Endodermal cell (in vitro differentiated cells): ENCODE measurements around the gene TMX2. TPM values are rescaled to one million over a fixed set of nuclear protein-coding genes. Genes with fewer than 3 reads are reported as not detected.
A peak's percentile ranks its signal among the peaks of the same experiment; 100 is the strongest.

Experiments
- DNase-seq: peaks from one replicate; pipeline ENCODE4 v3.0.0-alpha.2; 2017
- H3K27ac ChIP-seq: 2 replicates; pipeline ENCODE4 v1.5.1; 2013; ENCODE audit warnings: mild to moderate bottlenecking, low read depth, low read length, moderate library complexity
- H3K27me3 ChIP-seq: 2 replicates; pipeline ENCODE4 v1.6.1; 2013; ENCODE audit warnings: mild to moderate bottlenecking, low read length, moderate library complexity; ENCODE audit not compliant: insufficient read depth, control insufficient read depth, poor library complexity, severe bottlenecking
- H3K36me3 ChIP-seq: 2 replicates; pipeline ENCODE4 v1.7.0; 2013; ENCODE audit warnings: mild to moderate bottlenecking, low read length, moderate library complexity; ENCODE audit not compliant: control insufficient read depth, insufficient read depth
- H3K4me1 ChIP-seq: one replicate; pipeline ENCODE4 v1.7.0; 2013; ENCODE audit warnings: low read length; ENCODE audit not compliant: control insufficient read depth, insufficient read depth
- H3K4me3 ChIP-seq: 2 replicates; pipeline ENCODE4 v1.5.1; 2013; ENCODE audit warnings: mild to moderate bottlenecking, low read length, moderate library complexity
- H3K9ac ChIP-seq: 2 replicates; pipeline ENCODE4 v1.6.1; 2013; ENCODE audit warnings: mild to moderate bottlenecking, low read length, moderate library complexity; ENCODE audit not compliant: poor library complexity, severe bottlenecking; ENCODE audit errors: extremely low read depth
- H3K9me3 ChIP-seq: 2 replicates; pipeline ENCODE4 v1.6.1; 2013; ENCODE audit warnings: mild to moderate bottlenecking, low read length, moderate library complexity; ENCODE audit not compliant: control insufficient read depth
- H3K27ac Mint-ChIP-seq: 2 replicates; pipeline ENCODE4 v1.8.0; 2020; ENCODE audit warnings: mixed read lengths
- H3K27me3 Mint-ChIP-seq: 2 replicates; pipeline ENCODE4 v1.8.0; 2021; ENCODE audit warnings: mild to moderate bottlenecking, mixed read lengths; ENCODE audit not compliant: insufficient read depth
- H3K36me3 Mint-ChIP-seq: 2 replicates; pipeline ENCODE4 v1.8.0; 2020; ENCODE audit warnings: low read depth, mixed read lengths
- H3K4me1 Mint-ChIP-seq: 2 replicates; pipeline ENCODE4 v1.8.0; 2020; ENCODE audit warnings: mixed read lengths
- H3K4me3 Mint-ChIP-seq: 2 replicates; pipeline ENCODE4 v1.8.0; 2020; ENCODE audit warnings: mild to moderate bottlenecking, moderate library complexity, mixed read lengths
- H3K9me3 Mint-ChIP-seq: 2 replicates; pipeline ENCODE4 v1.8.0; 2020; ENCODE audit warnings: mild to moderate bottlenecking, mixed read lengths
- CTCF ChIP-seq: fragments of 200-600 bp; sonication (generic); conservative IDR thresholded peaks from 2 replicates; pipeline ENCODE4 v1.5.0; 2021; ENCODE audit warnings: antibody characterized with exemption, mild to moderate bottlenecking
- WGBS, 2 experiments: methylation state at CpG; one replicate each; pipeline versions ENCODE4 v1.1.5 to v1.1.7; 2013; ENCODE audit warnings: missing lambda C conversion rate in 2 of 2, mixed read lengths in 1 of 2; ENCODE audit not compliant: insufficient coverage in 1 of 2, insufficient read length in 1 of 2; 5-methylcytosine and 5-hydroxymethylcytosine counted together
- total RNA-seq, 2 donors: library from RNA; stranded (reverse); fragmentation: NEBNext Ultra II Directional in 1 of 2; extraction: Animal tissue kit (Norgen Biotek cat#: 25700) in 1 of 2; gene quantifications; 2 replicates in 1 of 2; 3 replicates in 1 of 2; pipeline ENCODE4 v1.2.1, GENCODE V29; 2021

The TMX2 gene
- total RNA-seq, 2 donors from 2014 or later = 67.6 to 79.2 TPM

GRCh38 chr11:57746920-57747319 is 34.5 kb downstream of the TMX2 start:
- Mint-ChIP-seq H3K27ac (no peak overlapping the region), H3K4me3 (no peak overlapping the region), H3K27me3 (no peaks in the 10 kb centered on the region), H3K9me3 (no peaks in the 10 kb centered on the region), H3K36me3 (peaks cover 28% of the 10 kb centered on the region), H3K4me1 (peaks cover 20% of the 10 kb centered on the region)
- DNase-seq = no peak
- no peaks in the 10 kb centered on the region for H3K9me3 ChIP-seq
- no peak overlapping the region for H3K27ac ChIP-seq
- peaks cover 33% of the 10 kb centered on the region for H3K36me3 ChIP-seq
- no peak for TF ChIP-seq CTCF
- no peaks in the 10 kb centered on the region for H3K4me1 ChIP-seq
- no peak overlapping the region for H3K4me3 ChIP-seq
- H3K9ac ChIP-seq = no peak overlapping the region
- WGBS, 2 experiments = 100% methylated on average over 1 of the region's 1 CpG; no CpG with 5 or more reads in 1 of the 2 experiments
- H3K27me3 ChIP-seq = no peaks in the 10 kb centered on the region

GRCh38 chr11:57751176-57751575 is 38.8 kb downstream of the TMX2 start:
- Mint-ChIP-seq H3K4me1 (peaks cover 17% of the 10 kb centered on the region), H3K27me3 (no peaks in the 10 kb centered on the region), H3K4me3 (no peak overlapping the region), H3K36me3 (peaks cover 2% of the 10 kb centered on the region), H3K27ac (no peak overlapping the region), H3K9me3 (no peaks in the 10 kb centered on the region)
- Histone ChIP-seq H3K4me3 (no peak overlapping the region), H3K36me3 (peaks cover 7% of the 10 kb centered on the region), H3K27ac (no peak overlapping the region), H3K9ac (no peak overlapping the region), H3K4me1 (no peaks in the 10 kb centered on the region), H3K9me3 (no peaks in the 10 kb centered on the region), H3K27me3 (no peaks in the 10 kb centered on the region)
- no peak for DNase-seq
- TF ChIP-seq CTCF = no peak

- no peaks in the 10 kb centered on the region for H3K9me3 Mint-ChIP-seq
- peaks cover 20% of the 10 kb centered on the region for H3K4me1 Mint-ChIP-seq
- no peaks in the 10 kb centered on the region for H3K27me3 ChIP-seq
- H3K9me3 ChIP-seq = no peaks in the 10 kb centered on the region
- peak; percentile 87 for TF ChIP-seq CTCF
- DNase-seq = peak; percentile 80
- H3K4me3 Mint-ChIP-seq = no peak within 1 kb of the TSS
- H3K27me3 Mint-ChIP-seq = no peaks in the 10 kb centered on the region
- peaks cover 2% of the 10 kb centered on the region for H3K36me3 Mint-ChIP-seq
- 55 to 66% methylated on average over 7 to 10 of the region's 10 CpGs for WGBS, 2 experiments
- no peak within 1 kb of the TSS for H3K9ac ChIP-seq
- peaks cover 5% of the 10 kb centered on the region for H3K36me3 ChIP-seq
- H3K27ac ChIP-seq = no peak within 1 kb of the TSS
- no peak within 1 kb of the TSS for H3K4me3 ChIP-seq
- no peak within 1 kb of the TSS for H3K27ac Mint-ChIP-seq
- no peaks in the 10 kb centered on the region for H3K4me1 ChIP-seq
Observed at GRCh38 chr11:57751676-57752253, 39.4 kb downstream of the TMX2 start, which contains the start of gene BTBD18. TSS of gene BTBD18 (minus strand) at chr11:57751819. CDS start at chr11:57751188, 631 bp downstream.
